Stimulated activated naive B cell treated with anti-CD40 and anti-IgM and Interleukin-4, amounts not matched to agents 10 μg/mL and 1 μg/mL and 100 μg/mL, for 72 hours (primary cell): ENCODE results near the gene NPTX2.
"Not testable (repeated sequence)": the region's sequence is repeated elsewhere in the genome, so short reads cannot be mapped to it uniquely, and the experiment has no call there.

Experiments
- ATAC-seq, 2 donors: fragments of 150-1000 bp; cut with Tn5 transposase; replicated peaks; 2 replicates each; pipeline ENCODE4 v1.10.0; 2021; ENCODE audit warnings: moderate library complexity in 1 of 2
- DNase-seq: peaks from one replicate; pipeline ENCODE4 v3.0.0; 2021
- H3K27ac Mint-ChIP-seq: one replicate; pipeline ENCODE4 v1.8.0; 2022; ENCODE audit warnings: mild to moderate bottlenecking, mixed read lengths
- H3K27me3 Mint-ChIP-seq, 2 donors: one replicate each; pipeline ENCODE4 v1.8.0; 2022; ENCODE audit warnings: mixed read lengths in 2 of 2
- H3K36me3 Mint-ChIP-seq, 2 donors: one replicate each; pipeline ENCODE4 v1.8.0; 2022; ENCODE audit warnings: mixed read lengths in 2 of 2, mild to moderate bottlenecking in 1 of 2
- H3K4me1 Mint-ChIP-seq, 2 donors: one replicate each; pipeline ENCODE4 v1.8.0; 2022; ENCODE audit warnings: mixed read lengths in 2 of 2, mild to moderate bottlenecking in 1 of 2
- H3K4me3 Mint-ChIP-seq, 2 donors: one replicate each; pipeline ENCODE4 v1.8.0; 2022; ENCODE audit warnings: mild to moderate bottlenecking in 2 of 2, mixed read lengths in 2 of 2, moderate library complexity in 1 of 2
- H3K9me3 Mint-ChIP-seq, 2 donors: one replicate each; pipeline ENCODE4 v1.8.0; 2022; ENCODE audit warnings: mixed read lengths in 2 of 2, mild to moderate bottlenecking in 1 of 2

Gene NPTX2

GRCh38 chr7:98617051-98617959 lies at the start of gene NPTX2:
TSS of gene NPTX2 (plus strand) at chr7:98617285. CDS start at chr7:98617462, 177 bp downstream.
- DNase-seq (no peak), ATAC-seq (peak in 1 of 2 donors; percentile 34)
- Mint-ChIP-seq H3K27me3 (peaks cover 51 to 70% of the 10 kb centered on the region in 2 donors), H3K36me3 (no peaks in the 10 kb centered on the region), H3K27ac (no peak within 1 kb of the TSS), H3K9me3 (peaks cover 0 to 4% of the 10 kb centered on the region in 2 donors), H3K4me1 (peaks cover 2 to 14% of the 10 kb centered on the region in 2 donors), H3K4me3 (peak within 1 kb of the TSS; percentile 21 to 49)

- H3K27ac Mint-ChIP-seq, result no peak overlapping the region
- no peak for ATAC-seq
These were observed 49.1 kb upstream of the NPTX2 start for GRCh38 chr7:98567991-98568390.

GRCh38 chr7:98568891-98569290 lies 48.2 kb upstream of the NPTX2 start:
- ATAC-seq, result no peak
- no peak overlapping the region for H3K27ac Mint-ChIP-seq

More at GRCh38 chr7:98567991-98568390, 49.1 kb upstream of the NPTX2 start:
- Mint-ChIP-seq H3K4me3 (no peak overlapping the region), H3K36me3 (no peaks in the 10 kb centered on the region), H3K27me3 (peaks cover 8 to 28% of the 10 kb centered on the region in 2 donors), H3K9me3 (peaks cover 3 to 11% of the 10 kb centered on the region in 2 donors), H3K4me1 (no peaks in the 10 kb centered on the region)
- DNase-seq, result no peak

GRCh38 chr7:98569691-98570337 lies 47.3 kb upstream of the NPTX2 start:
- no peak overlapping the region for H3K27ac Mint-ChIP-seq
- no peaks in the 10 kb centered on the region for H3K4me1 Mint-ChIP-seq
- H3K9me3 Mint-ChIP-seq, result peaks cover under 1 to 6% of the 10 kb centered on the region in 2 donors
- H3K4me3 Mint-ChIP-seq, result no peak overlapping the region
- DNase-seq (no peak), ATAC-seq (no peak)
- no peaks in the 10 kb centered on the region for H3K36me3 Mint-ChIP-seq
- peaks cover 8 to 17% of the 10 kb centered on the region in 2 donors for H3K27me3 Mint-ChIP-seq

More at GRCh38 chr7:98568891-98569290, 48.2 kb upstream of the NPTX2 start:
- Mint-ChIP-seq H3K9me3 (peaks cover 3 to 8% of the 10 kb centered on the region in 2 donors), H3K4me3 (no peak overlapping the region), H3K27me3 (peaks cover 8 to 19% of the 10 kb centered on the region in 2 donors), H3K36me3 (no peaks in the 10 kb centered on the region), H3K4me1 (no peaks in the 10 kb centered on the region)
- no peak for DNase-seq

GRCh38 chr7:98571006-98571405 lies 46.1 kb upstream of the NPTX2 start:
- DNase-seq (no peak), ATAC-seq (no peak)
- Mint-ChIP-seq H3K9me3 (peaks cover 4 to 11% of the 10 kb centered on the region in 2 donors), H3K27me3 (peaks cover 8 to 17% of the 10 kb centered on the region in 2 donors), H3K4me3 (no peak overlapping the region), H3K4me1 (no peaks in the 10 kb centered on the region), H3K27ac (no peak overlapping the region), H3K36me3 (peaks cover 2 to 4% of the 10 kb centered on the region in 2 donors)

GRCh38 chr7:98571986-98572385 lies 45.1 kb upstream of the NPTX2 start:
- H3K27me3 Mint-ChIP-seq, result peaks cover 8 to 17% of the 10 kb centered on the region in 2 donors
- ATAC-seq (no peak), DNase-seq (no peak)
- peaks cover 4 to 5% of the 10 kb centered on the region in 2 donors for H3K36me3 Mint-ChIP-seq
- H3K4me3 Mint-ChIP-seq, result no peak overlapping the region
- H3K9me3 Mint-ChIP-seq, result peaks cover 12 to 15% of the 10 kb centered on the region in 2 donors
- no peak overlapping the region for H3K27ac Mint-ChIP-seq
- H3K4me1 Mint-ChIP-seq, result no peaks in the 10 kb centered on the region

GRCh38 chr7:98572716-98573115 lies 44.4 kb upstream of the NPTX2 start:
- H3K27ac Mint-ChIP-seq, ATAC-seq, H3K36me3 Mint-ChIP-seq, H3K4me3 Mint-ChIP-seq, DNase-seq, H3K4me1 Mint-ChIP-seq: not testable (repeated sequence)
- Mint-ChIP-seq H3K27me3 (peaks cover 8 to 17% of the 10 kb centered on the region in 2 donors), H3K9me3 (peaks cover 13 to 15% of the 10 kb centered on the region in 2 donors)

GRCh38 chr7:98573816-98574215 lies 43.3 kb upstream of the NPTX2 start:
- Mint-ChIP-seq H3K36me3 (peaks cover 4 to 5% of the 10 kb centered on the region in 2 donors), H3K27me3 (peaks cover 8 to 16% of the 10 kb centered on the region in 2 donors), H3K9me3 (peaks cover 17 to 20% of the 10 kb centered on the region in 2 donors), H3K4me3 (no peak overlapping the region), H3K4me1 (no peaks in the 10 kb centered on the region), H3K27ac (no peak overlapping the region)
- DNase-seq (no peak), ATAC-seq (no peak)

GRCh38 chr7:98575878-98576277 lies 41.2 kb upstream of the NPTX2 start:
- ATAC-seq (no peak), DNase-seq (no peak)
- Mint-ChIP-seq H3K27ac (no peak overlapping the region), H3K4me3 (no peak overlapping the region), H3K36me3 (peaks cover 4 to 5% of the 10 kb centered on the region in 2 donors), H3K9me3 (peaks cover 17 to 20% of the 10 kb centered on the region in 2 donors), H3K4me1 (no peaks in the 10 kb centered on the region), H3K27me3 (peaks cover 5 to 6% of the 10 kb centered on the region in 2 donors)

GRCh38 chr7:98584830-98585229 lies 32.3 kb upstream of the NPTX2 start:
- ATAC-seq (no peak), DNase-seq (no peak)
- Mint-ChIP-seq H3K36me3 (no peaks in the 10 kb centered on the region), H3K27me3 (peaks cover 8% of the 10 kb centered on the region in 2 donors), H3K9me3 (peaks cover 9 to 16% of the 10 kb centered on the region in 2 donors), H3K27ac (no peak overlapping the region), H3K4me3 (no peak overlapping the region), H3K4me1 (no peaks in the 10 kb centered on the region)

- no peak overlapping the region for H3K4me3 Mint-ChIP-seq
- peaks cover 9 to 20% of the 10 kb centered on the region in 2 donors for H3K27me3 Mint-ChIP-seq
- no peak overlapping the region for H3K27ac Mint-ChIP-seq
- H3K4me1 Mint-ChIP-seq, result no peaks in the 10 kb centered on the region
- H3K9me3 Mint-ChIP-seq, result no peaks in the 10 kb centered on the region
- DNase-seq, result no peak
- ATAC-seq, result no peak
- H3K36me3 Mint-ChIP-seq, result no peaks in the 10 kb centered on the region
These were observed 25.2 kb upstream of the NPTX2 start for GRCh38 chr7:98591926-98592325.

- H3K9me3 Mint-ChIP-seq, result no peaks in the 10 kb centered on the region
- no peak overlapping the region for H3K27ac Mint-ChIP-seq
- H3K4me3 Mint-ChIP-seq, result no peak overlapping the region
- H3K4me1 Mint-ChIP-seq, result no peaks in the 10 kb centered on the region
- ATAC-seq (no peak), DNase-seq (no peak)
- no peaks in the 10 kb centered on the region for H3K36me3 Mint-ChIP-seq
- H3K27me3 Mint-ChIP-seq, result peaks cover 9 to 25% of the 10 kb centered on the region in 2 donors
These were observed 22.7 kb upstream of the NPTX2 start for GRCh38 chr7:98594348-98594747.

- no peaks in the 10 kb centered on the region for H3K9me3 Mint-ChIP-seq
- no peaks in the 10 kb centered on the region for H3K4me1 Mint-ChIP-seq
- no peak overlapping the region for H3K27ac Mint-ChIP-seq
- no peak for ATAC-seq
- DNase-seq, result no peak
- no peaks in the 10 kb centered on the region for H3K36me3 Mint-ChIP-seq
- H3K27me3 Mint-ChIP-seq, result peaks cover 9 to 25% of the 10 kb centered on the region in 2 donors
- no peak overlapping the region for H3K4me3 Mint-ChIP-seq
These were observed 22.3 kb upstream of the NPTX2 start for GRCh38 chr7:98594787-98595186.

GRCh38 chr7:98598846-98599615 lies 18.1 kb upstream of the NPTX2 start:
- H3K27me3 Mint-ChIP-seq, result peaks cover 6 to 19% of the 10 kb centered on the region in 2 donors
- no peak overlapping the region for H3K27ac Mint-ChIP-seq
- no peaks in the 10 kb centered on the region for H3K36me3 Mint-ChIP-seq
- H3K4me1 Mint-ChIP-seq, result no peaks in the 10 kb centered on the region
- no peaks in the 10 kb centered on the region for H3K9me3 Mint-ChIP-seq
- DNase-seq, result no peak
- no peak for ATAC-seq
- no peak overlapping the region for H3K4me3 Mint-ChIP-seq
